K562 (cell line): ENCODE results near the gene TTC28.

Experiments
- BRCA1 ChIP-seq, 2 experiments: fragments of 450-650 bp in 1 of 2; sonication (generic) in 1 of 2; formaldehyde crosslinking in 1 of 2; IDR thresholded peaks; 2 replicates each; pipeline versions ENCODE4 v1.5.0 to v1.6.1; 2017 to 2020; ENCODE audit warnings: mild to moderate bottlenecking in 1 of 2, missing genetic modification reagents in 1 of 2
- CTCF ChIP-seq, 3 experiments: IDR thresholded peaks in 2 of 3; conservative IDR thresholded peaks in 1 of 3; 2 replicates each; pipeline ENCODE4 v1.5.1; 2011 to 2012; ENCODE audit warnings: low read length in 3 of 3, mild to moderate bottlenecking in 3 of 3, control low read depth in 2 of 3, improper control_type of control experiment in 1 of 3, inconsistent platforms in 1 of 3, low read depth in 1 of 3, mixed read lengths in 1 of 3, moderate library complexity in 1 of 3; ENCODE audit not compliant: insufficient read depth in 2 of 3
- PCBP1 ChIP-seq: fragments of 200-400 bp; formaldehyde crosslinking; IDR thresholded peaks from 2 replicates; pipeline ENCODE4 v1.6.1; 2018; ENCODE audit warnings: mild to moderate bottlenecking, low read depth, low read length; ENCODE audit not compliant: poor library complexity, severe bottlenecking
- SIN3A ChIP-seq, 2 experiments: fragments of 150-350 bp in 1 of 2; IDR thresholded peaks; 2 replicates each; pipeline ENCODE4 v1.6.1; 2011 to 2016; ENCODE audit warnings: borderline replicate concordance in 2 of 2, low read depth in 2 of 2, low read length in 2 of 2, mild to moderate bottlenecking in 2 of 2, moderate library complexity in 2 of 2; ENCODE audit not compliant: control insufficient read depth in 1 of 2
- TEAD4 ChIP-seq, 2 experiments: sonication (generic) in 1 of 2; formaldehyde crosslinking in 1 of 2; IDR thresholded peaks; 2 replicates each; pipeline versions ENCODE4 v1.6.1 to v1.8.0; 2012 to 2022; ENCODE audit warnings: borderline replicate concordance in 1 of 2, inconsistent platforms in 1 of 2, low read length in 1 of 2, mild to moderate bottlenecking in 1 of 2, missing genetic modification reagents in 1 of 2
- ZNF609 ChIP-seq: sonication (generic); formaldehyde crosslinking; IDR thresholded peaks from 2 replicates; pipeline ENCODE4 v1.8.1; 2023; ENCODE audit warnings: missing genetic modification reagents, mild to moderate bottlenecking, borderline replicate concordance
- ZZZ3 ChIP-seq: fragments of 450-650 bp; IDR thresholded peaks from 2 replicates; pipeline ENCODE4 v1.6.1; 2016; ENCODE audit warnings: antibody characterized with exemption, mild to moderate bottlenecking, moderate library complexity

- no peak for TF ChIP-seq SIN3A (IDR thresholded peaks at IDR 0.05; ENCODE audit: borderline replicate concordance in 2 of 2, control insufficient read depth in 1 of 2, low read depth in 2 of 2, low read length in 2 of 2)
- no peak for TF ChIP-seq BRCA1 (IDR thresholded peaks at IDR 0.05)
- no peak for TF ChIP-seq BRCA1 (CRISPR knock-in tag; IDR thresholded peaks at IDR 0.05)
- no peak for TF ChIP-seq ZZZ3
- TF ChIP-seq PCBP1: no peak
- no peak for TF ChIP-seq TEAD4 (IDR thresholded peaks at IDR 0.05; ENCODE audit: low read length)
- no peak for TF ChIP-seq TEAD4 (CRISPR knock-in tag; IDR thresholded peaks at IDR 0.05; ENCODE audit: borderline replicate concordance)
- no peak for TF ChIP-seq ZNF609 (CRISPR knock-in tag)
- no peak for TF ChIP-seq CTCF (IDR thresholded peaks at IDR 0.05 in 2 of 3, conservative IDR thresholded peaks at IDR 0.05 in 1 of 3; ENCODE audit: insufficient read depth in 2 of 3, low read depth in 1 of 3, low read length in 3 of 3)
Observed at GRCh38 chr22:28232204-28232603, 447.4 kb downstream of the TTC28 start.
